HG03565 (cell line): Measurements from ENCODE around the gene LTBP2.
"Not testable (repeated sequence)": the region's sequence is repeated elsewhere in the genome, so short reads cannot be mapped to it uniquely, and the experiment has no call there.

Experiments used
- ATAC-seq: cut with Tn5 transposase; IDR thresholded peaks from one replicate; pipeline ENCODE4 v1.9.1; 2021; ENCODE audit warnings: mild to moderate bottlenecking, moderate library complexity; ENCODE audit not compliant: unreplicated experiment

The LTBP2 gene

DNA sequence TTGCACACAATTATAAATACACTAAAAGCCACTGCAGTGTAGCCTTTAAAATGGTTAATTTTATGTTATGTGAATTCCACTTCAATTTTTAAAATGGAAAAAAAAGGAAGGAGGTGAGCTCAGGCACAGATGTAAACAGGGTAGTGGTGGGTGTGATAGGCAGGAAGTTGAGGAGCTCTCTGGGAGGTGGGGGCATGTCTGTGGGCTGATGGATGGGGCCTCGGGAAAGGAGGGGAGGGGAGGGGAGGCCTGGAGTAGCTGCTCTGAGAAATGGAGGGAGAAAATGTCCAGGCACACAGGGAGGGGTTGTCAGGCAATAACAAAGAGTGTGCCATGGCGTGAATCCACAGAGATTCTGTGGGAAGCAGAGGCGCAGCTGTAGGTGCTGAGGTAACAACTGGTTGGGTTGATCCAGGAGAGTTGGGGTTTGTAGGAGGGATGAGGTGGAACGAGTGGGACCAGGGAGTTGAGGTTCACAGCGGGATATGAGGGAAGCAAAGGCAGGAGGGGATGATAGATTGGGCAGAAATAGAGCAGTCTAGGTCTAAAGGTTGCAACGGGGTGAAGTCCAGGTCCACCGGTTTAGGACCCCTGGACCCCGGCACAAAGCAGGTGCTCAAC, 57.2 kb downstream of the LTBP2 start:
- no peak for ATAC-seq

- ATAC-seq: no peak
Observed at GRCh38 chr14:74552623-74553022, 59.4 kb downstream of the LTBP2 start.

DNA sequence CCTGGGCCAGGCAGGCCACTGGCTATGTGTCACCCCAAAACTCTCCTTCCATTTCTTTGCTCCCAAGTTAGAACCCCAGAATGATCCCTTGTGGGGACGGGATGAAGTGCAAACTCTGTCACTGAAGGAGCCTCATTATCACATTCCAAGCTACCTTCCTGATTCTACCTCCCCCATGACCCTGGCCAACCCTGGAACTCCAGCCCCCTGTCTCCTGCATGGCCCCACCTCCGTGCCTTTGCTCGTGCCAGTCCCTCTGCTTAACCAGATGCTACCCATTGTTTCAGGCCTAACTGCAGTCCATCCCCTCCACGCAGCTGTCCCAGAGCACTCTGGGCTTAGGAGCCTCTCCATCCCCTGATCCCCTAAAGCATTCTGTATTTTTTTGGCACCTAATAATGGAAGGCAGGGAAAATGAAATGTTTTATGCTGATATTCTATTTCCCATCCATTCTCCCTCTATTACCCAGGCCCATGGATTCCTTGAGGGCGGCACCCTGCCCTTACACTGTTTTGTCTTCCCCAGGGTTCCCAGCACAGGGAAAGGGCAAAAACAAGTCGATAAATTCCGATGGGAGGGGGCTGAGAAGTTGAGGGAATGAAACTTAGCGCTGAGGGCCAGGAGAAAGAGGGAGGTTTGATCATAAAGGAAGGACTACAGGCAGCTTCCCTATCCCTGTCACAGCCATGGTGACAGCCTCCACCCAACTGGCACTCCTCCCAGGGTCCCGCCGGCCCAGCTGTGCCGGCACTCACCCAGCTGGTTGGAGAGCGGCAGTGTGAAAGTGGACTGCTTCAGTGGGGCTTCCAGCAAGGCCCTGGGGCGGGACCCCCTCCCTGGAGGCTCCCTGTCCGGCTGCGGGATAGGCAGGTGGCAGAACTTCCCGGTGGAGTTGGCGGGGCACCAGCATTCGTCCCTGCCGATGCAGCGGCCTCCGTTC, 60.3 kb downstream of the LTBP2 start:
- no peak for ATAC-seq

DNA sequence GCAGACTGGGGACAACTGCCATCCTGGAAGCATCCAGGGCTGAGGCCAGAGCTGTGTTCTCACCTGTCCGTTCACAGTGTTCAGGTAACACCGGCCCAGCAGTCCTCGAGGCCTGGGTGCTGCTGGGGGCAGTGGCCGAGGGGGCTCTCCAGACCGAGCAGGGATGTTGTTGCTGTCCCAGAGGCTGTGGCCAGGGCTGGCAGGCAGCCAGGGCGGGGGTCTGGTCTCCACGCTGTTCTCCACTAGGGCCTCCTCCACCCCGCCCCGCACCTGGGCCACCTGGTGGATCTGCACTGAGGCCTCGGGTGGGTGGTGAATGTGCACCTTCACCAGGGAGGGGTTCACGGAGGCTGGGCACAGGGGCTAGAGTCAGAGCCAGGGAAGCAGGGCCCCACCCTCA, 61.0 kb downstream of the LTBP2 start:
- no peak for ATAC-seq

DNA sequence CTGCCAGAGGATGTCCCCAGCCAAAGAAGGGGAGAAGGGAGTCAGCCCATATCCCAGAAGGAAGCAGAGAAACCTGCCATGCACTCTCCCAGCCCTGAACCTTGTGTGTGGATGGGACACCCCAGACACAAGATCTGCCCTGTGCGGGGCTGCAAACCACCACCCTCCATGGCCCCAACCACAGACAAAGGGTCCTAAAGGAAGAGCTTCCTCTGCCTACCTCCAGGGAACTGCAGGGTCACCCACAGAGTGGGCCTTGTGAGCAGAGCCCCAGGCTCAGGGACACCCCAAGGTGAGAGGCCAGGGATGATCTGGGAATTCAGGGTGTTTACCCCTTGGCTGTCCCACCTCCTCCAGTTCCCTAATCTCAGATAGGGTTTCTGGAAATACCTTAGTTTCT, 62.0 kb downstream of the LTBP2 start:
- ATAC-seq: no peak

DNA sequence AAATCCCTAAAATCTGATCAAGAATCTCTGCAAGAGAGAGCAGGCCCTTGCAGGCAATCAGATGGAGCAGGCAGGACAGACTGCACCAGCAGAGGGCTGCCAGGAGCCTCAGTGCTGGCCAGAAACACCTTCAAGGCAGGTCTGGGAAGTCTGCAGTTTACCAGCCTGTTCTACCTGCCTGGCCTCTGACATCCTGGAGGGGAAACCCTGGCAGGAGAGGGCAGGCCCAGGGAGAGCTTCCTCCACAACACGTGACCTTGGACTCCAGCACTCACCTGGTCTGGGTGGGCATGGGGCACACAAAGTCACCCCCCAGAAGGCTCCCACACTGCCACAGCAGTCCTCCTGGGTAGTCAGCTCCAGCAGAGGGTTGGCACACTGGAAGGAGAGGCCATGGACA, 62.4 kb downstream of the LTBP2 start:
- ATAC-seq: no peak

- ATAC-seq: no peak
Observed at GRCh38 chr14:74548881-74549280, 63.2 kb downstream of the LTBP2 start.

DNA sequence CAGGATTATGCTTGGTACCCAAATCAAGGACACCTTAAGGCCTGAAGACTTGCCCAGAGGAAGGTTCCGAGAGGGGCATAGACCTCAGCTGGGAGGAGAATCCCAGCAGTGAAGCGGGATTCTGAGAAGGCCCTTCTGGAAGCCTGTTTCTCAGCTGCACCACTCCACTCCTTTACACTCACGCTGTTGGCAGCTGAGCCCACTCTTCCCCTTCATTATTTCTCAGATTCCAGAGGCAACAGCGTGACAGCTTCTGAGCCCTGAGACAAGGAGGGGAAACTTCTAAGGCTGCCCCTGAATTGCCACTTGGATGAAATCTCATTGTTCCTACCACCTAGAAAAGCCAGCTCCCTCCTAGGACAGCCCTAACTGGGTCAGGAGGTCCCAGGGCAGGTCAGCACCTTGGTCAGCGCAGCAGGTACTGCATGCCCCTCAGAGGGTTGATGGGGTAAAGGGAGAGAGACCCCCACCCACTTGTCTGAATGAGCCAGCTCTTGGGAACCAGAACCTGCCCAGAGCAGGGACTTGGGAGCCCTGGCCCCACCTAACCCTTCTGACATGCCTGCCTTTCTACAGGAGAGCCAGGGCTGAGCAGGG, 64.6 kb downstream of the LTBP2 start:
- ATAC-seq: no peak

DNA sequence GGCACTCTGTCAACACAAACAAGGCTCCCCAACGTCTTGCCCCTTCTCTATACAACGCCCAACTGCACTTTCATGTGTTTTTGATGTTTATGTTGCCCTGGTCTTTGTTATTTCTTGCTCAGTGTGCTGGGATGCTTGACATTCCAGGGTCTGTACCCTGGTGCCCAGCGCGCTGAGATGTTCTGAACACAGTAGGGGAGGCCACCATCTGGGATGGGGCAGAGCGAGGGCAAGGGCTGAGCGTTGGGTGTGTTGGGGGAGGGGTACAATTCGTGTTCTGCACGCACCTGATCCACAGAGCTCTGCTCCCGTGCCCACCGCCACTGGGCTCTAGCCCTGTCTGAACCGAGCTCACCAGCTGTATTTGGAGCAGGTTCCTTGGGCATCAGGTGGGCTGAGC, 65.6 kb downstream of the LTBP2 start:
- no peak for ATAC-seq

- ATAC-seq: no peak
Observed at GRCh38 chr14:74545386-74545785, 66.7 kb downstream of the LTBP2 start.

DNA sequence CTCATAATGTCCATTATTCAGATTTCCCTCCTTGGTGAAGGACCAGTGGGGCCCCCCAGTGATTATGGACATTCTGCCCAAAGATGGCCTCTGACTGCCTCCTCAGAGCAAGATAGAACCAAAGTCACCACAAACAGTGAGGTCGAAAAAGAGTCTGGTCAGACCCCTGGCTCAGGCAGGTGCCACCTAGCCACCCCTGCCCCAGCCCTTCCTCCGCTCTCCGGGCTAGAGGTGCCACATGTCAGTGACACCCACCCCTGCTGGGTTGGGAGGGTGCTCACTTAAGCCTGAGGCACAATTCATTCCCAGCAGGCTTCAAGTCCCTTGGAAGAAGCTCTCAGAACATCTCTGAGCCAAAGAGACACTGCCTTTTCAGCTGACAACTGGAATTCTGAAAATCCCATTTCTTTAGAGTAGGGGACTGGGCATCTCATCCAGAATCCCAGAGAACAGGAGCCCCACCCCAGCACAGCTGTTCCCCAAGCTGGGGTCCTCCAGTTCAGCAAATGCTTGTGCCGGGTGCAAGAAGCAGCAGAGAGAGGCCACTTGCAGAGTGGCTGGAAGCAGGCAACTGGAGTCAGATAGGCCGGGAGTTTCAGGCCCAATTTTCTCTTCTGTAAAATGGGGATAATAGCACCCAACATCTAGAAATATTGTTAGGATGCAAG, 68.1 kb downstream of the LTBP2 start:
- ATAC-seq: no peak

- ATAC-seq: no peak
Observed at GRCh38 chr14:74542056-74542685, 69.9 kb downstream of the LTBP2 start.

- ATAC-seq: no peak
Observed at GRCh38 chr14:74541225-74541624, 70.8 kb downstream of the LTBP2 start.

DNA sequence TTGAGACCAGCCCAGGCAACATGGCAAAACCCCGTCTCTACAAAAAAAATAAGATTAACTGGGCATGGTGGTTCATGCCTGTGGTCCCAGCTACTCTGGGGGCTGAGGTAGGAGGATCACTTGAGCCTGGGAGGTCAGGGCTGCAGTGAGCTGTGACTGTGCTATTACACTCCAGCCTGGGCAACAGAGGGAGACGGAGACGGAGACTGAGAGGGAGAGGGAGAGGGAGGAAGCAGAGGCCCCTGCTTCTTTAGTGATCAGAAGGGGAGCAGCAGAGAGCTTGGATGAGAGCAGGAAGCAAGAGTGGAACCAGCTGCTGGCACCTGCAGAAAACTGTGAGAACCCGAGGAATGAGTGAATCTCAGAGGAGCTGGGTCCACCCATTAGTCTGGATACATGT, 72.5 kb downstream of the LTBP2 start:
- no peak for ATAC-seq

- ATAC-seq: no peak
Observed at GRCh38 chr14:74538411-74539391, 73.3 kb downstream of the LTBP2 start.

DNA sequence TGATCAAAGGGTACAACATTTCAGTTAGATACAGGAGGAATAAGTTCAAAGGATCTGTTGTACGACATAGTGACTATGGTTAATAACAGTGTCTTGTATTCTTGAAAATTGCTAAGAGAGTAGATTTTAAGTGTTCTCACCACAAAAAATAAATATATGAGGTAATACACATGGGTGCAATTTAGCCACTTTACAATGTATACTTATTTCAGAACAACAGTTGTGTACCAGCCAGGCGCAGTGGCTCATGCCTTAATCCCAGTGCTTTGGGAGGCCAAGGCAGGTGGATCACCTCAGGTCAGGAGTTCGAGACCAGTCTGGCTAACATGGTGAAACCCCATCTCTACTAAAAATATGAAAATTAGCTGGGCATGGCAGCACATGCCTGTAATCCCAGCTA, 75.7 kb downstream of the LTBP2 start:
- not testable (repeated sequence) for ATAC-seq

DNA sequence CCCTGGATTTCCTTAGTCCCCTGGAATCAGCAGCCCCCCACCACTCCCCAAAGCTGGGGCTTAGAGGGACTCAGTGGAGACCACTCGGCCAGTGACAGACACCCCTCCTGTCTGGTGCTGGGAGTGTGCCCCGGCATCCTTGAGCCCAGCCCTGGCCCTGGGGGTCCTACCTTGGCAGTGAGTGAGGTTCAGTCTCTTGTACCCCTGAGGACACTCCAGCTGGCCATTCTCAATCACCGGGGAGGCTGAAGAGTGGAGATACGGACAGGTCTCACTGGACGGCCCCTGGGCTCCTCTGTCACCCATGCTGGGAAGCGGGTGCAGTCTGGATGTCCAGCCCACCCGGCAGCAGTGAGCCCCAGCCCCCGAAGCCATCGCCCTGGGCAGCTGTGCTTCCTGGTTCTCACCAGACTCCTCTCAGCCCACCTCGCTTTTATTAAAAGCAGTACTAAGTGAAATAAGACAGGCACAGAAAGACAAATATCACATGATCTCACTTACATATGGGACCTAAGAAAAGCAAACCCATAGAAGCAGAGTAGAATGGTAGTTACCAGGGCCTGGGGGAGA, 76.2 kb downstream of the LTBP2 start:
- no peak for ATAC-seq

- ATAC-seq: no peak
Observed at GRCh38 chr14:74533576-74533975, 78.5 kb downstream of the LTBP2 start.

DNA sequence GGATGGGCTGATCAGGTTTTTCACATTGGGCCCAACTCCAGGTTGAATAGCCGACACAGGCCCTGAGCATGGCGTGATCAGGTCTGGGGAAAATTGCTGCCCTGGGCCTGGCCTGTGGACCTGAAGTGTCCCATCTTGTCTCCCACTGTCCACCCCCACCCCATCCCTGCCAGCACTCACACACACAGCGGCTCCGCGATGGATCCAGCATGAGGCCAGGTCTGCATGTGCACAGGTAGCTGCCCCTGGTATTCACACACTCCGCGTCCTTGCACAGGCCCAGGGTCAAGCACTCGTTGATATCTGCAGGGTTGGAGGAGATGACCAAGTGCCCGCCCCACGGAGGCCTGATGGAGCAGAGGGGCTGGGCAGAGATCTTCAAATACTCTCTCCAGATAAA, 79.8 kb downstream of the LTBP2 start:
- no peak for ATAC-seq
